Inflammatory macrophage (primary cell): ENCODE results near the gene PAOX.
"Not testable (repeated sequence)": the region's sequence is repeated elsewhere in the genome, so short reads cannot be mapped to it uniquely, and the experiment has no call there.

Source experiments
- DNase-seq, 2 donors: peaks; one replicate each; pipeline ENCODE4 v3.0.0-alpha.2; 2020 to 2022

PAOX gene

GRCh38 chr10:133365461-133366129 lies 13.5 kb upstream of the PAOX start:
- DNase-seq = no peak

DNA sequence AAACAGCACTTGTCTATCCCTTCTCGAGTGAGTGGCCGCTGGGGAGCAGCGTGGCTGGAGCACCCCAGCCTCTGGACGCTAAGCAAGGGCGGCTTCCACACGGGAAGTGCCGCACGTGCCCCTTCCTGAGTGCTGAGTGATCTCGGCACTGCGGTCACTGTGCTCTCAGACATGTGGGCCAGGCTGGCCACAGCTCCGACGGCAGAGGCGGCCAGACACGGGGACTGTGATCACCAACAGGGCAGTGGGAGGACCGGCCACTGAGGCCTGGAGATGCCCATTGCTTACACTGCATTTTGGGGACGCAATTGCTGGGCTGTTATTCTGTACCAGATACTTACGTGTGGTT lies 13.0 kb upstream of the PAOX start:
- no peak for DNase-seq

- no peak for DNase-seq
Measured at GRCh38 chr10:133366751-133367150, 12.3 kb upstream of the PAOX start.

- DNase-seq = not testable (repeated sequence)
Measured at GRCh38 chr10:133367461-133367860, 11.6 kb upstream of the PAOX start.

DNA sequence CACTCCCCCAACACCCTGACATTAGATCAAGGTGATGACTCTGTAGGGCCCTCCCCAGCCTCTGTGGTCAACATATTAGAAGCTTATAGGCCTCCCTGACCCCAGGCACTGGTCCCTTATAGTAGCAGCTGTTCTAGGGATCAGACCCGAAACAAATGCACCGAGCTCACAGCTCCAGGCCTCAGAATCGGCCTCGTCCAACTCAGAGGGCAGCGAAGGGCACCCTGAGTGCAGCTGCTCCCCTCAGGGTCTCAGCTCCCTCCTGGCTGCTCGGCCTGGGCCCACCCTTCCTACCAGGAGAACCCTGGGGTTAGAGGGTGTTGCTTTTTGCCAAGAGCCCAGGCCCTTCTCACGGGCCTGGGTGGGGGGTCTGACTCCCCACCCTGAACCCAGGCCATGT lies 10.9 kb upstream of the PAOX start:
- no peak for DNase-seq

DNA sequence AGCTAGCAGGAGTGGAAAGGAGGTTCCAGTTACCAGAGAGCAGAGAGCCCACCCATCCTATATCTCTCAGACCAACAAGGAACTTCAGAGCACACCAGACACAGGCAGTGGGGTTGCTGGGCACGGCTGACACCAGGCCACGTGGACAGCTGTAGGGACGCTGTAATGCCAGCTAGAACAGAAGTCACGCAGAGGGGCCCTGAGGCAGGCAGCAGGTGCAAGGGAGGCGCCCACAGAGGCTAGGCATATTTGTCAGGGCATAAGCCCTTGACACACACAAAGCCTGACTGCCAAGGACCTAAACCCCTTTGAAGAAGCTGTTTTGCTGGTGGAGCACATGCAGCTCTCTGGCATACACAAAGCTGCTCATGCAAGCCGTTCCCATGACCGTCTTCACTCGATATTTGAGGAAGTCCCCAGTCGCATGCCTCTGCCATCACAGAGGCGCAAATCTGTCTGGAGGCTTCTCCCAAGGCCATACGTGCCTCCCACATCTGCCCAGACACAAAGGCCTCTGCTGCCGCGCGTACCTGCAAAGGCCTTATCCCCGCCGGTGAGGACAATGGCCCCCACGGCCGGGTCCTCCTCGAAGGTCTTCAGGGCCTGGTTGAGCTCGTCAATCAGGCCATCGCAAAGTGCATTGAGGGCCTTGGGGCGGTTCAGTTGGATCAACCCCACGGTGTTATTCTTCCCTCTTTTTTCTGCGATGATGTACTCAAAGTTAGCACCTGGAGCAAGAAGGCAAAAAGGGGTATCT lies 8.9 kb upstream of the PAOX start:
- no peak for DNase-seq

DNA sequence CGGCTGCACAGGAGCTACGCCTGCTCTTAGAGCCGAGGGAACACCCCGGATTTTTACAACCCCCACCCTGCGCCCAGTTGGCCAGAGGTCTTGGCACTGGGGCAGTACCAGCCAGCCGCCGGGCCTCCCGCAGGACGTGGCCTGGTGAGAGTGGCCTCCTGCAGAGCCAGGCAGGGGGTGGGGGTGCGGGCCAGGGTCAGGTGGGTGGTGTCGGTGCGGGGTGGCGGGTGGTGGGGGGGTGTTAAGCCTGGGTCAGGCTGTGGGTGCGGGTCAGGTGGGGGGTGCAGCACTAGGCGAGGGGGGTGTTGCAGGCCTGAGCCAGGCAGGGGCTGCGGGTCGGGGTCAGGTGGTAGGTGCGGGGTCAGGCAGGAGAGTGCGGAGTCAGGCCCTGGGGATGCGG lies 6.6 kb upstream of the PAOX start:
- DNase-seq = no peak

GRCh38 chr10:133373174-133374090 lies 5.6 kb upstream of the PAOX start, which contains the start of gene ECHS1:
Gene ECHS1 (minus strand): TSS chr10:133373354. CDS start chr10:133373333, 21 bp downstream.
- DNase-seq = peak; percentile 96 to 97

- no peak for DNase-seq
Measured at GRCh38 chr10:133375357-133376115, 3.5 kb upstream of the PAOX start.

DNA sequence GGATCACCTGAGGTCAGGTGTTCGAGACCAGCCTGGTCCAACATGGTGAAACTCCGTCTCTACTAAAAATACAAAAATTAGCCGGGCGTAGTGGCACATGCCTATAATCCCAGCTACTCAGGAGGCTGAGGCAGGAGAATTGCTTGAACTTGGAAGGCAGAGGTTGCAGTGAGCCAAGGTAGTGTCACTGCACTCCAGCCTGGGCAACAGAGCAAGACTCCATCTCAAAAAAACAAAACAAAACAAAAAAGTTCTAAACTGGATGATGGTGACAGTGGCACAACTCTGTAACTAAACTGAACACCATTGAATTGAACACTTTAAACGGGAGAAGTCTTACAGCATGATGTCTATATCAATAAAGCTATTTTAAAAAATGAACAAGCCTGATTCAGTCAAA lies 2.9 kb upstream of the PAOX start:
- DNase-seq = not testable (repeated sequence)

GRCh38 chr10:133377025-133377817 lies 1.8 kb upstream of the PAOX start:
- no peak for DNase-seq

GRCh38 chr10:133377818-133378250 lies 1.2 kb upstream of the PAOX start:
- DNase-seq = no peak

- peak; percentile 88 to 97 for DNase-seq
Measured at GRCh38 chr10:133378251-133379096, 588 bp upstream of the PAOX start.

DNA sequence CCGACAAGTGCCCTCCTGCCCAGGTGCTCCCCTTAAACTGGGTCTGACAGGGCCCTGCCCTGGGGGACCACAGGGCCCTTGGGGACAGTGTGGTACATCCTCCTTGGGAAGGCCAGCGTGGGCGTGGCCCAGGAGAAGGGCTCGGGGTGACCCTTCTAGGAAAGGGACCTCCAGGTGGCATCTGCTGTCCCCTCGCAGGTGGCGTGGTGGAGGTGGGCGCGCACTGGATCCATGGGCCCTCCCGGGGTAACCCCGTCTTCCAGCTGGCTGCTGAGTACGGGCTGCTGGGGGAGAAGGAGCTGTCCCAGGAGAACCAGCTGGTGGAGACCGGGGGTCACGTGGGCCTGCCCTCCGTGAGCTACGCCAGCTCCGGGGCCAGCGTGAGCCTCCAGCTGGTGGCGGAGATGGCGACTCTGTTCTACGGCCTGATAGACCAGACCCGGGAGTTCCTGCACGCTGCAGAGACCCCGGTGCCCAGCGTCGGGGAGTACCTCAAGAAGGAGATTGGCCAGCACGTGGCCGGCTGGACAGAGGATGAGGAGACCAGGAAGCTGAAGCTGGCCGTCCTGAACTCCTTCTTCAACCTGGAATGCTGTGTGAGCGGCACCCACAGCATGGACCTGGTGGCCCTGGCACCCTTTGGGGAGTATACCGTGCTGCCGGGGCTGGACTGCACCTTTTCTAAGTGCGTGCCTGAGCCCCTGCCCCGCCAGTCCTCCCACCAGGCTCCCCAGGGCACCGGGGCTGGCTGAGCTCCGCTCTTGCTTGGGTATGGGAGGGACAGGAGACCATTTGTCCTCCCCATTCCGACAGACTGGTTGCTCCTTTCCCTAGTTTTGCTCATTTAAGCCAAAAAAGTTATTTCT lies 972 bp downstream of the PAOX start:
- no peak for DNase-seq

DNA sequence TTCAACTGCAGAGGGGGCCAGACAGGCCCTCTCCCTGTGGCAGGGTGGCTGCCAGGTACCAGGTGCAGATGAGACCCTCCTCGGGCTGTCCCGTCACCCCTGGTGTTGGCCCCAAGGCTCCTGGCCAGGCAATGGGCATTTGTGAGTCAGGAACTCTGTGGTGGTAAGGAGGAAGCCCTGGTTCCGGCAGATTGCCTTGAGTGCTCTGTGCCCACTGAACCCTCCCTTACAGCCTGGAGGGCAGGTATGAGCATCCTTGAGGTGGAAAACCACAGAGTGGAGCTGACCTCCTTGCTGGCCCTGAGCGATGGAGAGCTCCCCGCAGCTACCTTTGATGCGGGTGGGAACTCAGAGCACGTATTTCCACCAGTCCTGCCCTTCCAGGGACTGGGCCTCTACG lies 2.0 kb downstream of the PAOX start:
- no peak for DNase-seq

GRCh38 chr10:133383551-133383950 lies 4.5 kb downstream of the PAOX start:
- no peak for DNase-seq

DNA sequence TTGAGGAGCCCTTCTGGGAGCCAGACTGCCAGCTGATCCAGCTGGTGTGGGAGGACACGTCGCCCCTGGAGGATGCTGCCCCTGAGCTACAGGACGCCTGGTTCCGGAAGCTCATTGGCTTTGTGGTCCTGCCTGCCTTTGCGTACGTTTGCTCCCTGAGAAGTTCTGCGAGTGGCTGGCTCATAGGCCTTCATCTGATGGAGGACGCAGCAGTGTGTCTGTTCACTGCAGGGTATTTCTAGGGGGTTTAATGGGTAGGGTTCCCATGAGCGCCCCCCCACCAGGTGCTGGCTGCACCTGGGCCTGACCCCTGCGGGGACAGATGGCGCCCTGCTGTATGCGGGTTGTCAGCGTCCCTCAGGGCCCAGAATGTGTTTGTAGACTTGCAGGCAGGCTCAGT lies 5.0 kb downstream of the PAOX start:
- no peak for DNase-seq

DNA sequence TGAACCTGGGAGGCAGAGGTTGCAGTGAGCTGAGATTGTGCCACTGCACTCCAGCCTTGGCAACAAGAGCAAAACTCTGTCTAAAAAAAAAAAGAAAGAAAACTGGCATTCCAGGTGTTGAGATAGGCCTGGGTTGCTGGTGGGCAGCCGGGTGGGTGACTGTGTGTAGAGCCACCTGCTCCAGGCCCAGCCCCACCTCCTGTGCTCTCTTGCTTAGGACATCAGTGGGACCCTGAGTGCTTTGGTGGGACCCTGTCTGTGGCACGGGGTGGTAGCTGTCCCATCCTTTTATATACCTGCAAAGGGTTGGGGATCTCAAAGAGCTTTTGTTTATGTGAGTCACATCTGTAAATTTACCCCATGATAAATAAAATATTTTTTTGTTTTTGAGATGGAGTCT lies 6.2 kb downstream of the PAOX start:
- no peak for DNase-seq

DNA sequence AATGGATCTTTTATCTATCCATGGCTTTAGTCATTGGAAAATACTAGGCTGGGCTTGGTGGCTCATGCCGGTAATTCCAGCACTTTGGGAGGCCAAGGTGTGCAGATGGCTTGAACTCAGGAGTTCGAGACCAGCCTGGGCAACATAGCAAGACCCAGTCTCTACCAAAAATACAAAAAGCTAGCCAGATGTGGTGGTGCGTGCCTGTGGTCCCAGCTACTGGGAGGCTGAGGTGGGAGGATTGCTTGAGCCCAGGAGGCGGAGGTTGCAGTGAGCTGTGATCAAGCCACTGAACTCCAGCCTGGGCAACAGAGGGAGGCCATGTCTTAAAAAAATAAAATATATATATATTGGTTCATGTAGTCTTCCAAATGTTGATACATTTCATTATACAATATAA lies 7.9 kb downstream of the PAOX start:
- DNase-seq = not testable (repeated sequence)
